Osteocyte (in vitro differentiated cells): Measurements from ENCODE around the gene GFOD1. TPM values are rescaled to one million over a fixed set of nuclear protein-coding genes. Genes with fewer than 3 reads are reported as not detected.
"Not testable (repeated sequence)": the region's sequence is repeated elsewhere in the genome, so short reads cannot be mapped to it uniquely, and the experiment has no call there.

Source experiments
- DNase-seq: peaks from one replicate; pipeline ENCODE4 v3.0.0; 2021; ENCODE audit warnings: mixed read lengths; ENCODE audit not compliant: unreplicated experiment; ENCODE audit errors: extremely low spot score
- H3K27ac Mint-ChIP-seq: one replicate; pipeline ENCODE4 v1.8.0; 2021; ENCODE audit warnings: mild to moderate bottlenecking, mixed read lengths; ENCODE audit not compliant: unreplicated experiment
- H3K27me3 Mint-ChIP-seq: one replicate; pipeline ENCODE4 v1.8.0; 2021; ENCODE audit warnings: mixed read lengths; ENCODE audit not compliant: unreplicated experiment
- H3K36me3 Mint-ChIP-seq: one replicate; pipeline ENCODE4 v1.8.0; 2021; ENCODE audit warnings: mixed read lengths; ENCODE audit not compliant: unreplicated experiment
- H3K4me1 Mint-ChIP-seq: one replicate; pipeline ENCODE4 v1.8.0; 2021; ENCODE audit warnings: mixed read lengths; ENCODE audit not compliant: unreplicated experiment
- H3K4me3 Mint-ChIP-seq: one replicate; pipeline ENCODE4 v1.8.0; 2021; ENCODE audit warnings: mild to moderate bottlenecking, moderate library complexity, mixed read lengths; ENCODE audit not compliant: unreplicated experiment
- H3K9me3 Mint-ChIP-seq: one replicate; pipeline ENCODE4 v1.8.0; 2021; ENCODE audit warnings: mixed read lengths; ENCODE audit not compliant: unreplicated experiment
- CTCF ChIP-seq: fragments of 200-600 bp; sonication (generic); IDR thresholded peaks from 2 replicates; pipeline ENCODE4 v1.5.0; 2021; ENCODE audit warnings: antibody characterized with exemption, mild to moderate bottlenecking, moderate library complexity
- total RNA-seq: library from RNA; stranded (reverse); gene quantifications from 2 replicates; pipeline ENCODE4 v1.2.1, GENCODE V29; 2021

Gene GFOD1
- total RNA-seq, 1 donor from 2014 or later = 0.89 TPM

GRCh38 chr6:13331516-13332348 lies 155.7 kb downstream of the GFOD1 start:
- Mint-ChIP-seq H3K36me3 (no peaks in the 10 kb centered on the region), H3K4me3 (no peak overlapping the region), H3K27me3 (peaks cover 5% of the 10 kb centered on the region), H3K27ac (no peak overlapping the region), H3K9me3 (no peaks in the 10 kb centered on the region), H3K4me1 (peaks cover 16% of the 10 kb centered on the region)
- DNase-seq = no peak
- peak; percentile 68 for TF ChIP-seq CTCF

GRCh38 chr6:13328875-13329183 lies 158.6 kb downstream of the GFOD1 start:
- H3K27me3 Mint-ChIP-seq = no peaks in the 10 kb centered on the region
- peaks cover 6% of the 10 kb centered on the region for H3K36me3 Mint-ChIP-seq
- TF ChIP-seq CTCF = no peak

GRCh38 chr6:13328076-13328874 lies 159.1 kb downstream of the GFOD1 start, which contains the start of gene TBC1D7:
TBC1D7 (minus strand) TSS chr6:13328537; CDS start chr6:13326898, 1,639 bp downstream.
- Mint-ChIP-seq H3K36me3 (peaks cover 11% of the 10 kb centered on the region), H3K27ac (peak within 1 kb of the TSS; percentile 93), H3K27me3 (no peaks in the 10 kb centered on the region), H3K4me3 (peak within 1 kb of the TSS; percentile 87), H3K9me3 (no peaks in the 10 kb centered on the region), H3K4me1 (peaks cover 20% of the 10 kb centered on the region)
- peak; percentile 98 for DNase-seq
- TF ChIP-seq CTCF = peak; percentile 24

More at GRCh38 chr6:13328875-13329183, 158.6 kb downstream of the GFOD1 start:
- DNase-seq = no peak
- Mint-ChIP-seq H3K9me3 (no peaks in the 10 kb centered on the region), H3K27ac (peak overlapping the region; percentile 93), H3K4me3 (peak overlapping the region; percentile 87), H3K4me1 (peaks cover 20% of the 10 kb centered on the region)

GRCh38 chr6:13327691-13328075 lies 159.7 kb downstream of the GFOD1 start:
- TF ChIP-seq CTCF = no peak
- no peak for DNase-seq
- peak overlapping the region; percentile 73 for H3K27ac Mint-ChIP-seq
- H3K4me1 Mint-ChIP-seq = peaks cover 20% of the 10 kb centered on the region
- H3K36me3 Mint-ChIP-seq = peaks cover 14% of the 10 kb centered on the region
- H3K4me3 Mint-ChIP-seq = peak overlapping the region; percentile 87
- H3K27me3 Mint-ChIP-seq = no peaks in the 10 kb centered on the region
- no peaks in the 10 kb centered on the region for H3K9me3 Mint-ChIP-seq

GRCh38 chr6:13326031-13326586 lies 161.3 kb downstream of the GFOD1 start:
- peaks cover 25% of the 10 kb centered on the region for H3K36me3 Mint-ChIP-seq
- H3K27me3 Mint-ChIP-seq, H3K27ac Mint-ChIP-seq, DNase-seq, H3K4me3 Mint-ChIP-seq, H3K9me3 Mint-ChIP-seq: not testable (repeated sequence)
- peaks cover 20% of the 10 kb centered on the region for H3K4me1 Mint-ChIP-seq
